NCI-H1092 (cell line): Measurements from ENCODE around the gene VAV1.
"Not testable (repeated sequence)": the region's sequence is repeated elsewhere in the genome, so short reads cannot be mapped to it uniquely, and the experiment has no call there.

Source experiments
- DNase-seq: peaks from one replicate; lab custom pipeline; 2025; lab: John Stamatoyannopoulos, UW

VAV1 gene

DNA sequence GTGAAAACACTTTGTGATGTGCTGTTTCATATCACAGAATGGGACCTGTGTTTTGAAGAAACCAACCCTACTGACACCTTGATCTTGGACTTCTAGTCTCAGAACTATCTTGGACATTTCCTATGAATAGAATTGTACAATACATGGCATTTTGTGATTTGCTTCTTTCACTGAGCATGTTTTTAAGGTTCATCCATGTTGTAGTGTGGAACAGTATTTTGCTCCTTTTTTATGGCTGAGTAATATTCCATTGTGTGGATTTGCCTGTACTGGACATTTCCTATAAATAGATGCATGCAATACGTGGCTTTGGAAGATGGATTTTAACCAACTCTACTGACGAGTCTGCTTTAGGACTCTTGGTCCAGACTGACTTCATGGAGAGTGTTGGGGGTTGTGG, 46.8 kb downstream of the VAV1 start:
- no peak for DNase-seq

DNA sequence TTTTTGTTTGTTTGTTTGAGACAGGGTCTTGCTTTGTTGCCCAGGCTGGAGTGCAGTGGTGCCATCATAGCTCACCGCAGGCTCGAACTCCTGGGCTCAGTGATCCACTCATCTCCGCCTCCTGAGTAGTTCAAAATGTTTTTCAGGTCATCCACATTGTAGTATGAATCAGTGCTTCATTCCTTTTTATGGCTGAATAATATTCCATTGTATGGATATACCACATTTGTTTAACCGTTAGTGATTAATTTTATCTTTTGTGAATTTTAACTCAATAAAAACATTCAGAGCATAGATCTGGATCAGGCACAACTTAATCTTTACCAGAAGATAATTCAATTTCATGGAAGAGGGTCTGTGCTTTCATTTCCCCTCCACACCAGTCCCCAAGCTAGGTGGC, 47.7 kb downstream of the VAV1 start:
- DNase-seq, result no peak

DNA sequence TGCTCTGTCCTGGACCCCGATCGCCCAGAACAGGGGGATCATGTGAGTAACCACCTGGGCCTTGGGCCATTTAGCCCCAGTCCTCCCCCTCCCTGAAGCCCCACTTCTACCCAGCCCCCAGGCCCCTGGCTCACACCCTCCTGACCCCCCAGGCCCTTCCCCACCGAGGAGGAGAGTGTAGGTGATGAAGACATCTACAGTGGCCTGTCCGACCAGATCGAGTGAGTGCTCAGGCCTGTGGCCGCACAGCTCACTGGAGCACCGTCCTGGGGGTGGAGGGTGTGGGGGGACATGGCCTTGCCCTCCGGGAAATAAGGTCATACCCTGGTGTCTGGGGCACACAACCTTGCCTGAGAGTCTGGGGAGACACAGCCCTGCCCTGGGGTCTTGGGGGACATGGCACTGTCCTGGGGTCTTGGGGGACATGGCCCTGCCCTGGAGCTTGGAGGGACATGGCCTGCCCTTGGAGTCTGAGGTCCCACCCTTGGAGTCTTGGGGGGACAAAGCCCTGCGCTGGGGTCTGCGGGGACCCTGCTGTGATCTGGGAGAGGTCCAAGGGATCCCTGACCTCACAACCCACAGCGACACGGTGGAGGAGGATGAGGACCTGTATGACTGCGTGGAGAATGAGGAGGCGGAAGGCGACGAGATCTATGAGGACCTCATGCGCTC, 49.3 kb downstream of the VAV1 start:
- no peak for DNase-seq

DNA sequence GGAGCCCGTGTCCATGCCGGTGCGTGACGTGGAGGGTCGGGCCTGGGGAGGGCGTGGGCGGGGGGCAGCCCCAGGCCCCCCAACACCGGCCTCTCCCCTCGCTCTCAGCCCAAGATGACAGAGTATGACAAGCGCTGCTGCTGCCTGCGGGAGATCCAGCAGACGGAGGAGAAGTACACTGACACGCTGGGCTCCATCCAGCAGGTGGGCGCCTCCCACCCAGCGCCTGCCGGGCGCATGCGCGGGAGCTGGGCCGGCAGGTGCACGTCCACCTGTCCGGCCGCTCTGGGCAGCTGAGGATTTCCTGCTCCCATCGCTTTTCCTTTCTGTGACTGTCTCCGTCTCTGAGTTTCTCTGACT, 49.8 kb downstream of the VAV1 start:
- DNase-seq, result no peak

DNA sequence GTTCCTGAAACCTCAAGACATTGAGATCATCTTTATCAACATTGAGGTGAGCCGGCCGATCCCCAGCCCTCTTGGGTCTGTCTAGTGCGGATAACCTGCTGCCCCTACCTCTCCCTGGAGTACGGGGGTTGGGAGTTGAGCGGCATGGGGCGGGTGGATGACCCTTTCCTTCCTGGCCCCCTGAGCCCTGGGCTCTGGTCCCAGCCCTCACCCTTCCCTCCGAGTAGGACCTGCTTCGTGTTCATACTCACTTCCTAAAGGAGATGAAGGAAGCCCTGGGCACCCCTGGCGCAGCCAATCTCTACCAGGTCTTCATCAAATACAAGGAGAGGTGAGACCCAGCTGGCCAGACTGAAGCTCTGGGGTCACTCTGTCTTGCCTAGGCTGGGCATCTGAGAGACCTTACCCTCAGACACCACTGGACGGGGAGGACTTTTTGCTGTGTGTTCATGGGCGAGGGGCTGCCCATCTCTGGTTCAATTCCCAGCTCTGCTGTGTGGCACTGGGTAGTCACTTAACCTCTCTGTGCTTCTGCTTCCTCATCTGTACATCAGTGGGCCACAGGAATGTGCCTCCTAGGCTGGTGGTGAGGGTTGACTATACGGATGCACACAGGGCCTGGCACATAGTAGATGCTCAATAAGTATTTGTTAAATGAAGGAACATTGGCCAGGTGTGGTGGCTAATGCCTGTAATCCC, 52.7 kb downstream of the VAV1 start:
- no peak for DNase-seq

DNA sequence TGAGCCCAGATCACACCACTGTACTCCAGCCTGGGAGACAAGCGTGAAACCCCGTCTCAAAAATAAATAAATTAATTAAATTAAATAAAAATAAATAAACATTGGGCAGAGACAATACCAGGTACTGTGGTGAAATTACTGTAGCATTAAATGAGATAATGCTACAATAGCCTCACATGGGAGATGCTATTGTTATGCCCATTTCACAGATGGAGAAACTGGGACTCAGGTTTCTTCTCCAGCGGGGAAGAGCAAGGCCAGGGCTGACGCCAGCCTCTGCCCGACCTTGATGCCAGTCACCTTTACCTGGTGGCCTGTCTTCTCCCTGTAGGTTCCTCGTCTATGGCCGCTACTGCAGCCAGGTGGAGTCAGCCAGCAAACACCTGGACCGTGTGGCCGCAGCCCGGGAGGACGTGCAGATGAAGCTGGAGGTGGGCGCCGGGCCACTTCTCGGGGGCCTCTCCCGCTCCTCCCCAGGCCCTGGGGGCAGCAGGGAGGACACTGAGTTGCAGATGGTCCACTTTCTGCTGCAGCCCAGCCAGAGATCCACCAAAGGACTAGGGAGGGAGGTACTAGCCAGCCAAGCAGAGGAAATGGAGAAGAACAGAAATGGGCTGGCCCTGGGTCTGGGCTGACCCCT, 53.9 kb downstream of the VAV1 start:
- DNase-seq, result no peak

DNA sequence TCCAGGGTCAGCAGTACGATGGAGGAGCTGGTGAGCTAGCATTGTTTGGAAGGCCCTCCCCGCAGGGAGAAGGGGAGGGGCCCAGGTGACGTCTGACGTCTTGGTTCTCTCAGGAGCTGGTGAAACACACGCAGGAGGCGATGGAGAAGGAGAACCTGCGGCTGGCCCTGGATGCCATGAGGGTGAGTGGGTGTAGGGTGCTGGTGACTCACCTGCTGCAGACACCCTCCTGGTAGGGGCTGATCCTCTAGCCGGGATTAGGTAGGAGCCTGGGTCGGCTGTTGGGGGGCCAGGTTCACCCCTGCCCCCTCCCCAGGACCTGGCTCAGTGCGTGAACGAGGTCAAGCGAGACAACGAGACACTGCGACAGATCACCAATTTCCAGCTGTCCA, 55.8 kb downstream of the VAV1 start:
- no peak for DNase-seq

DNA sequence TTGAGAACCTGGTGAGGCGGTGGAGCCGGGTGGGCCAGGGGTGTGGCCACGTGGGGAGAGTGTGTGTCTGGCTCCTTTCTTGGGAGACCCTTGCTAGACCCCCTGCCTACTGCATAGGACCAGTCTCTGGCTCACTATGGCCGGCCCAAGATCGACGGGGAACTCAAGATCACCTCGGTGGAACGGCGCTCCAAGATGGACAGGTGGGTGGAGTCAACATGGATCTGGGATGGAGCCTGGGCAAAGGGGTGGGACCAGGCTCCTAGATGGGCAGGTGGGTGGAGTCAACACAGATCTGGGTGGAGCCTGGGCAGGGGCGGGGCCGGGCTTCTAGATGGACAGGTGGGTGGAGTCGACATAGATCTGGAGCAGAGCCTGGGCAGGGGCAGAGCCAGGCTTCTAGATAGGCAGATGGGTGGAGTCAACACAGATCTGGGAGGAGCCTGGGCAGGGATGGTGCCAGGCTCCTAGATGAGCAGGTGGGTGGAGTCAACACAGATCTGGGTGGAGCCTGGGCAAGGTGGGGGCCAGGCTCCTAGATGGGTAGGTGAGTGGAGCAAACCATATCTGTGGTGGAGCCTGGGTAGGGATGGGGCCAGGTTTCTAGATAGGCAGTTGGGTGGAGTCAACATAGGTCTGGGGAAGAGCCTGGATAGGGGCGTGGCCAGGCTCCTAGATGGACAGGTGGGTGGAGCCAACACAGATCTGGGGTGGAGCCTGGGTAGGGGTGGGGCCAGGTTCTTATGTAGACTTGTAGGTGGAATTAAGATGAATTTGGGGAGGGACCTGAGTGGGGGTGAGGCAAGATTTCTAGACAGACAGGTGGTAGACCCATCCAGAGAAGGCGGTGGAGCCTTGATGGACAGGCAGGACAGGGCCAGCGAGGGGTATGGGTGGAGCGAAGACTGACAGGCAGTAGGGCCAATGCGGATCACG, 56.5 kb downstream of the VAV1 start:
- DNase-seq, result no peak

DNA sequence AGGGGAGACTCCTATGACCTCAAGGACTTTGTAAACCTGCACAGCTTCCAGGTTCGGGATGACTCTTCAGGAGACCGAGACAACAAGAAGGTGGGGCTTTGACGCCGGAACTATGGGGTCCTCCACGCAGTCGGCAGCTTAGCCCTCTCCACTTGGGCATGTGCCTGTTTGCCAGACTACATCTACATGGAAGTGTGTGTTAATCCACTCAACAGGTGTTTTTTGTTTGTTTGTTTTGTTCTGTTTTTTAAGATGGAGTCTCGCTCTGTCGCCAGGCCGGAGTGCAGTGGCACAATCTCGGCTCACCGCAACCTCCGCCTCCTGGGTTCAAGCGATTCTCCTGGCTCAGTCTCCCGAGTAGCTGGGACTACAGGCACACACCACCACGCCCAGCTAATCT, 57.3 kb downstream of the VAV1 start:
- DNase-seq, result not testable (repeated sequence)

DNA sequence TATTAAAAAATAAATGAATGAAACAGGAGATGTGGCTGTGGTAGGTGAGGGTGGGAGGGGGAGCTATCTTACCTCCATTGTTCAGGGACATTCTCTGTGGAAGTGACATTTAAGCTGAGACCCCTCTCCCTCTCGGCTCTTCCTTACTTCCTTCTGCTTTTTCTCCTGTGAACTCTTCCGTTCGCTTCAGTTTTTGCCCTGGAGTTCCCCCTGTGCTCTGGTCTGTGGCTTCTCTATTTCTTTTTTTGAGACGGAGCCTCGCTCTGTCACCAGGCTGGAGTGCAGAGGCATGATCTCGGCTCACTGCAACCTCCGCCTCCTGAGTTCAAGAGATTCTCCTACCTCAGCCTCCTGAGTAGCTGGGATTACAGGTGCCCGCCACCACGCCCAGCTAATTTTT, 58.6 kb downstream of the VAV1 start:
- not testable (repeated sequence) for DNase-seq

DNA sequence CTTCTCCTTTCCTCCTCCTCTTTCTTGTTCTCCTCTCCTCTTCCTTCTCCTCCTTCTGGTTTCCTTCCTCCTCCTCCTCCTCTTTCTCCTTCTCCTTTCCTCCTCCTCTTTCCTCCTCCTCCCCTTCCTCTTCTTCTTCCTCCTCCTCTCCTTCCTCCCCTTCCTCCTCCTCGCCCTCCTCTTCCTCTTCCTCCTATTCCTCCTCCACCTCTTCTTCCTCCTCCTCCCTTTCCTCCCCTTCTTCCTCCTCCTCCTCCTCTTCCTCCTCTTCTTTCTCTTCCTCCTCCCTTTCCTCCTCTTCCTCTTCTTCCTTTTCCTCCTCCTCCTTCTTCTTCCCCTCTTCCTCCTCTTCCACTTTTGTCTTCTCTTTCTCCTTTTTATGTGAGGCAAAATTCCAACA, 59.9 kb downstream of the VAV1 start:
- DNase-seq, result no peak

DNA sequence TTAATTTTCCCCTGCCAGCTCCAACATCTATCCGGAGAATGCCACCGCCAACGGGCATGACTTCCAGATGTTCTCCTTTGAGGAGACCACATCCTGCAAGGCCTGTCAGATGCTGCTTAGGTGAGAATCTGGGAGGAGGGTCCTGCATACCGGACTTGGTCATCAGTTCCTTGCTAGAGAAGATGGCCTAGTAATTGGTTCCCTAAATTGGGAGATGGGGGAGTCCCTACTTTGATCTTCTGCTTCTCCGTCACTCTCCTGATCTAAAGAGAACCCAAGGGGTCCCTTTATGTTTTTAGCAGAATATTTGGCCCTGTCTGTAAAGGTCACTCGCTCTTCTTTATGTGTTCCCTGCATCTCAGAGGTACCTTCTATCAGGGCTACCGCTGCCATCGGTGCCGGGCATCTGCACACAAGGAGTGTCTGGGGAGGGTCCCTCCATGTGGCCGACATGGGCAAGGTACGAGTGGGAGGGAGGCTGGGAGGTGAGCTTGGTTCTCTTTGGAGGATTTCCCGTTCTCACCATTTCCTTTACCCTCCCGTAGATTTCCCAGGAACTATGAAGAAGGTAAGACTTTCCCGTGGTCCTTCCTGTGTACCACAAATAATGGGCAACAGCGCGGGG, 60.8 kb downstream of the VAV1 start:
- DNase-seq, result no peak

DNA sequence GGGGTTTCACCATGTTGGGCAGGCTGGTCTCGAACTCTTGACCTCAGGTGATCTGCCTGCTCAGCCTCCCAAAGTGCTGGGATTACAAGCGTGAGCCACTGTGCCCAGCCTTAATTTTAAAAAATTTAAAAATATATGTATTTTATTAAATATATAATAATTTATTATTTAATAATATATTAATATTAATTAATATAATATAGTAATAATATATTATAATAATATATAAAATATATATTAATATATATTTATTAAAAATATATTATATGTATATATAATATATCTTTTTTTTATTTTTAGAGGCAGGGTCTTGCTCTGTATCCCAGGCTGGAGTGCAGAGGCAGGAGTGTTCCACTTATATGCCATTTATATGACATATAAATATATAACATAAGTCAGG, 61.9 kb downstream of the VAV1 start:
- no peak for DNase-seq

DNA sequence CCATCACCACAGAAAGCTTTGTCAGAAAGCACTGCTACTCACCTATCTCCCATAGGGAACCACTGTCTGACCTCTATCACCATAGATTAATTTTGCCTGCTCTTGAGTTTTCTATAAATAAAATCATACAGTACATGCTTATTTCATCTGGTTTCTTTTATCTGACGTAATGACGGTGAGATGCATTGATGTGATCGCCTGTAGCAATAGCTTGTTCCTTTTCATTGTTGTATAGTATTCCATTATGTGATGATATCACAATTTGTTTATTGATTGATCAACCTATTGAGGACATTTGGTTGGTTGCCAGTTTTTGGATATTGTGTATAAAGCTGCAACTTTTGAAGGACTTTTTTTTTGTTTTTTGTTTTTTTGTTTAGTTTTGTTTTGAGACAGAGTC, 63.0 kb downstream of the VAV1 start:
- DNase-seq, result no peak

DNA sequence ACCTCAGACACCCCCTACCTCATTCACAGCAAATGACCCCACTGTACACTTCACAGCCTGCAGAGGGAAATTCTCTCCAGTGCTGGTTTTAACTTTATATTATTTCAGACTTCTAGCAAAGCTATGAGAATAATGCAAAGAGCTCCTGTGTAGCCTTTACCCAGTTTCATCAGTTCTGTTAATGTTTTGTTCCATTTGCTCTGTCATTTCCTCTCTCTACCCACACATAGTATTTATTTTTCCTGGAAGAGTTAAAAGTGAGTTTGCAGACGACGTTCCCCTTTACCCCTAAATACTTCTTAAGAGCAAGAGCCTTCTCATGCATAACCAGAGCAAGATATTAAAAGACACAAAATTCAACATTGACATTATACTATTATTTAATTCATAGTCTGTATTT, 65.0 kb downstream of the VAV1 start:
- no peak for DNase-seq

DNA sequence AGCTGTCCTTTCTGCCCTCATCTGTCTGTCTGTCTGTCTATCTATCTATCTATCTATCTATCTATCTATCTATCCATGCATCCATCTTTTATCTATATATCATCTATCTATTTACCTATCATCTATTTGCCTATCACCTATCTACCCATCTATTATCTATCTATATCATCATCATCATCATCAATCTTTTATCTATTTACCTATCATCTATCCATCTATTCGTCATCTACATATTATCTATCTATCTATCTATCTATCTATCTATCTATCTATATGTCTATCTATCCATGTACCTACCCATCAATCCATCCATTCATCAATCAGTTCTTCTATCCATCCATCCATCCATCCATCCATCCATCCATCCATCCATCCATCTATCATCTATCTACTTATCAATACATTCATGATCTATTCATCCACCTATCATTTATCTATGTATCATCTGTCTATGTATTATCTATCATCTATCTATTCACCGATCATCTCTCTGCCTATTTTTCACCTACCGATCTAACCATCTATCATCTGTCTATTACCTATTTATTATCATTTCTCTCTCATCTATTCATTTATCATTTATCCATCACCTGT, 65.7 kb downstream of the VAV1 start:
- no peak for DNase-seq

DNA sequence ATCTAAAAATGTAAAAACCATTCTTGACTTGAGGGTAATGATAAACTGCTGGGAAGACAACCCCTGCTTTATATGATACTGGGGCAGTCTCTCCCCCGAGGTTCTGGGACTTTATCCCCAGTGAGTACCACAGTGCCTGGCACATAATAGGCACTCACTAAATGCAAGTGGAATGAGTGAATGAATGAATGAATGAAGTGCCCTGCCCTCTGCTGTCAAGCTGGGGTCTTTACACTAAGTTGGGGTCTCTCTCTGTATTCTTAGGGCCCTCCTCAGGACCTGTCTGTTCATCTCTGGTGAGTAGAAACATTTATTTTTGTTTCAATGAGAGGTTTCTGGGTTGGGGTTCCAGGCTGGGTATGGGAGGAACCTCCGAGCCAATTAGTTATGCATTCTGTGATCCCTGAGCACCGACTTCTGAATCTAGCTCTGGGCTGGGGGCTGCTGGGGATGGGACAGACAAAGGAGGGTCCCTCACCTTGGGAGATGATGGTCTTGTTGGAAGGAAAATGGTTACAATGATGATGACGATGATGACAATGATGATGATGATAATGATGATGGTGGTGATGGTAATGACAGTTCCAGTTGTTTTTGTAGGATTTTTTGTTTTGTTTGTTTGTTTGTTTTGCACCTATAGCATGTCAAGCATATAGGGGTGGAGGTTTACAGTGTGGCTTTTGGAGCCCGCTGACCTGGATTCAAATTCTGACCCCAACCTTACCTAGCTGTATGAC, 70.5 kb downstream of the VAV1 start:
- DNase-seq, result no peak

DNA sequence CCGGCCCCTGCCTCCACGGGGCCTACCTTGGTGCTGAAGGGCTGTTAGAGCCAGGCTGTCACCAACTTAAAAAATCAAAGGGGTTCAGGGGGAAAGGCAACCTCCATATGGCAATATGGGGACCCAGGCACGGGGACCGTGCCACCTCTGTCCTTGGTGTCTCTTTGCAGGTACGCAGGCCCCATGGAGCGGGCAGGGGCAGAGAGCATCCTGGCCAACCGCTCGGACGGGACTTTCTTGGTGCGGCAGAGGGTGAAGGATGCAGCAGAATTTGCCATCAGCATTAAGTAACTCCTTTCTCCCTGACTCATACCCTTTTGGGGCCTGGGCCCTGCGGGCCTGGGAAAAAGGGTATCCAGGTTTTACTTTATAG, 75.3 kb downstream of the VAV1 start:
- no peak for DNase-seq

DNA sequence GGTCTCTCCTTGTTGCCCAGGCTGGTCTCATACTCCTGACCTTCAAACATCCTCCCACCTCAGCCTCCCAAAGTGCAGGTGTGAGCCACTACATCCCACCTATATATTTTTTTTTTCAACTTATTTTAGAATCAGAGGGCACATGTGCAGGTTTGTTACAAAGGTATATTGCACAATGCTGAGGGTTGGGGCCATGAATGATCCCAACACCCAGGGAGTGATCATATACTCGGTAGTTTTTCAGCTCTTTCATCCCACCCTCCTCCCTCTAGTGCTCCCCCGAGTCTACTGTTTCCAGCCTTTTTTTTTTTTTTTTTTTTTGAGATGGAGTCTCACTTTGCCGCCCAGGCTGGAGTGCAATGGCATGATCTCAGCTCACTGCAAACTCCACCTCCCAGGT, 76.5 kb downstream of the VAV1 start:
- DNase-seq, result no peak

DNA sequence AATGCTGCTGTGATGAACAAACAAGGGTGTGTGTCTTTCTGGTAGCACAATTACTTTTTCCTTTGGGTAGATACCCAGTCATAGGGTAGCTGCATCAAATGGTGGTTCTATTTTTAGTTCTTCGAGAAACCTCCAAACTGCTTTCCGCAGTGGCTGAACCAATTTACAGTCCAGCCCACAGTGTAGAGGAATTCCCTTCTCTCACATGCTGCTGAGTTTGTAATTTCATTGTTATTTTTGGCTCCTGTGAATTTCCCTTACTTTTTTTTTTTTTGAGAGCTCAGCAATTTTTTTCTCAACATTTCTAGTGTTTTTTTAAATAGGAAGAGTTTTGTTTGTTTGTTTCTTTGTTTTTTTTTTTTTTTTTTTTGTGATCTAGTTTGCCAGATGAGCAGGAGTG, 77.4 kb downstream of the VAV1 start:
- DNase-seq, result no peak

DNA sequence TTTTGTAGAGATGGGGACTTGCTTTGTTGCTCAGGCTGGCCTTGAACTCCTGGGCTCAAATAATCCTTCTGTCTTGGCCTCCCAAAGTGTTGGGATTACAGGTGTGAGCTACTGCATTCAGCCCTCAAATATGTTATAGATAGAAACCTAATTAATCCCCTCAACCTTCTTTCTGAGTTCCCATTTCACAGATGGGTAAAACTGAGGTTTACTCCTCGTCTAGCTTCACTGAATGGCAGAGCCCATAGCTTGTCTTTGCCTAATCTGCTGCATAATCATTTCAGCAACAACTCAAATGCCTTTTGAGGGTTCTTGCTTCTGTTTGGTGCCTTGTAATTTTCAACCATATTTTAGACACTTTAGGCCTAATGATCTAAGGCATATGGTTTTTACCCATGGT, 78.9 kb downstream of the VAV1 start:
- DNase-seq, result no peak
